SU-DHL-6 (cell line): Measurements from ENCODE around the gene DNAJC8.

Experiments
- H2AFZ ChIP-seq: fragments of 200-600 bp; sonication (generic); 2 replicates; pipeline ENCODE4 v1.6.1; 2014; ENCODE audit warnings: low read depth, mild to moderate bottlenecking, moderate library complexity, mixed read lengths, antibody characterized with exemption, low read length; ENCODE audit not compliant: severe bottlenecking
- H3F3A ChIP-seq: fragments of 200-600 bp; shearing (Covaris generic); 2 replicates; pipeline ENCODE4 v1.6.0; 2016; ENCODE audit warnings: antibody characterized with exemption, mild to moderate bottlenecking; ENCODE audit not compliant: insufficient read depth
- H3K27ac ChIP-seq: fragments of 200-600 bp; sonication (generic); 2 replicates; pipeline ENCODE4 v1.5.1; 2016; ENCODE audit warnings: low read depth, mild to moderate bottlenecking, low read length, moderate library complexity, mixed read lengths
- H3K27me3 ChIP-seq: fragments of 200-600 bp; sonication (generic), shearing (Covaris generic); 2 replicates; pipeline ENCODE4 v1.6.0; 2014; ENCODE audit warnings: mild to moderate bottlenecking, low read length
- H3K36me3 ChIP-seq: fragments of 200-600 bp; sonication (generic); 2 replicates; pipeline ENCODE4 v1.6.1; 2014; ENCODE audit warnings: mild to moderate bottlenecking, low read length, mixed read lengths
- H3K4me2 ChIP-seq: fragments of 300-600, 200-600 bp; shearing (Covaris generic), sonication (generic); 2 replicates; pipeline ENCODE4 v1.6.0; 2014; ENCODE audit warnings: low read length, low read depth, mild to moderate bottlenecking; ENCODE audit not compliant: poor library complexity, severe bottlenecking
- H3K4me3 ChIP-seq: fragments of 200-600 bp; sonication (generic); 2 replicates; pipeline ENCODE4 v1.5.1; 2014; ENCODE audit warnings: antibody characterized with exemption, low read length, mild to moderate bottlenecking, mixed read lengths; ENCODE audit not compliant: insufficient read depth, poor library complexity, severe bottlenecking
- H3K79me2 ChIP-seq: fragments of 200-600 bp; sonication (generic); 2 replicates; pipeline ENCODE4 v1.6.1; 2014; ENCODE audit warnings: mild to moderate bottlenecking, low read length, moderate library complexity; ENCODE audit not compliant: insufficient read depth
- H3K9ac ChIP-seq: fragments of 200-600 bp; sonication (generic); 2 replicates; pipeline ENCODE4 v1.7.0; 2014; ENCODE audit warnings: mild to moderate bottlenecking, low read length
- H3K9me2 ChIP-seq: fragments of 200-600 bp; sonication (generic); replicated peaks from 2 replicates; pipeline ENCODE4 v1.6.1; 2014; ENCODE audit warnings: low read length; ENCODE audit not compliant: insufficient read depth
- H3K9me3 ChIP-seq: fragments of 200-600 bp; sonication (generic); 2 replicates; pipeline ENCODE4 v1.6.1; 2014; ENCODE audit warnings: low read length, mixed read lengths; ENCODE audit not compliant: insufficient read depth
- H4K20me1 ChIP-seq: fragments of 200-600 bp; sonication (generic); 2 replicates; pipeline ENCODE4 v1.6.1; 2014; ENCODE audit warnings: low read depth, mild to moderate bottlenecking, antibody characterized with exemption, low read length, moderate library complexity, mixed read lengths
- EZH2phosphoT487 ChIP-seq: fragments of 200-600 bp; sonication (generic), shearing (Covaris generic); conservative IDR thresholded peaks from 2 replicates; pipeline ENCODE4 v1.6.1; 2018; ENCODE audit warnings: mild to moderate bottlenecking, antibody characterized with exemption, low read length, moderate library complexity, mixed read lengths
- TF ChIP-seq, protein P1 (sequence below): fragments of 200-600 bp; sonication (generic); IDR thresholded peaks from one replicate; pipeline ENCODE4 v1.5.1; 2017; ENCODE audit warnings: antibody characterized with exemption, mild to moderate bottlenecking, low read length, moderate library complexity; ENCODE audit not compliant: insufficient read depth, poor library complexity, severe bottlenecking

The DNAJC8 gene

DNA sequence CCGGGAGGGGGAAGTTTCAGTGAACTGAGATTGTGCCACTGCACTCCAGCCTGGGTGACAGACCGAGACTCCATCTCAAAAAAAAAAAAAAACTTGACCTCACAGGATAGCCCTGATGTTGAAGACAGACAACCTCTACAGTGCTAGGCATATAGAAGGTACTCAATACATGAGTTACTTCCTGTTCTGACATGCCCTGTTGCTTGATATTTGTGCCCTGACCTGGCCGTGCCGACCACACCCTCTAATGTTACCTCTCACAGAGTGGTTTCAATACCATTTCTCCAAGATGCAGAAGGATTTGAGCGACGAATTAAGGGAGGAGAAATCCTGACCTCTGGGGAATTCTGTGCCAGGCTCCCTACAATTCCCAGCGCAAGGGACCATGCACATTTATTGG is 61.6 kb downstream of the DNAJC8 start:
- no peak overlapping the region for H3K4me3 ChIP-seq
- no peaks in the 10 kb centered on the region for H3K9me3 ChIP-seq
- H3K79me2 ChIP-seq: peaks cover 76% of the 10 kb centered on the region
- peaks cover 44% of the 10 kb centered on the region for H3F3A ChIP-seq
- H3K27ac ChIP-seq: peak overlapping the region; percentile 96
- H3K9me2 ChIP-seq: no peaks in the 10 kb centered on the region
- peak overlapping the region; percentile 90 for H3K4me2 ChIP-seq
- peak overlapping the region; percentile 54 for H3K9ac ChIP-seq
- H2AFZ ChIP-seq: no peak overlapping the region
- no peak for TF ChIP-seq EZH2phosphoT487
- TF ChIP-seq, protein P1, sequence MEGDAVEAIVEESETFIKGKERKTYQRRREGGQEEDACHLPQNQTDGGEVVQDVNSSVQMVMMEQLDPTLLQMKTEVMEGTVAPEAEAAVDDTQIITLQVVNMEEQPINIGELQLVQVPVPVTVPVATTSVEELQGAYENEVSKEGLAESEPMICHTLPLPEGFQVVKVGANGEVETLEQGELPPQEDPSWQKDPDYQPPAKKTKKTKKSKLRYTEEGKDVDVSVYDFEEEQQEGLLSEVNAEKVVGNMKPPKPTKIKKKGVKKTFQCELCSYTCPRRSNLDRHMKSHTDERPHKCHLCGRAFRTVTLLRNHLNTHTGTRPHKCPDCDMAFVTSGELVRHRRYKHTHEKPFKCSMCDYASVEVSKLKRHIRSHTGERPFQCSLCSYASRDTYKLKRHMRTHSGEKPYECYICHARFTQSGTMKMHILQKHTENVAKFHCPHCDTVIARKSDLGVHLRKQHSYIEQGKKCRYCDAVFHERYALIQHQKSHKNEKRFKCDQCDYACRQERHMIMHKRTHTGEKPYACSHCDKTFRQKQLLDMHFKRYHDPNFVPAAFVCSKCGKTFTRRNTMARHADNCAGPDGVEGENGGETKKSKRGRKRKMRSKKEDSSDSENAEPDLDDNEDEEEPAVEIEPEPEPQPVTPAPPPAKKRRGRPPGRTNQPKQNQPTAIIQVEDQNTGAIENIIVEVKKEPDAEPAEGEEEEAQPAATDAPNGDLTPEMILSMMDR: no peak
- peaks cover 12% of the 10 kb centered on the region; the same call in 1 of the 2 replicates for H3K36me3 ChIP-seq
- no peaks in the 10 kb centered on the region for H4K20me1 ChIP-seq
- H3K27me3 ChIP-seq: no peaks in the 10 kb centered on the region

DNA sequence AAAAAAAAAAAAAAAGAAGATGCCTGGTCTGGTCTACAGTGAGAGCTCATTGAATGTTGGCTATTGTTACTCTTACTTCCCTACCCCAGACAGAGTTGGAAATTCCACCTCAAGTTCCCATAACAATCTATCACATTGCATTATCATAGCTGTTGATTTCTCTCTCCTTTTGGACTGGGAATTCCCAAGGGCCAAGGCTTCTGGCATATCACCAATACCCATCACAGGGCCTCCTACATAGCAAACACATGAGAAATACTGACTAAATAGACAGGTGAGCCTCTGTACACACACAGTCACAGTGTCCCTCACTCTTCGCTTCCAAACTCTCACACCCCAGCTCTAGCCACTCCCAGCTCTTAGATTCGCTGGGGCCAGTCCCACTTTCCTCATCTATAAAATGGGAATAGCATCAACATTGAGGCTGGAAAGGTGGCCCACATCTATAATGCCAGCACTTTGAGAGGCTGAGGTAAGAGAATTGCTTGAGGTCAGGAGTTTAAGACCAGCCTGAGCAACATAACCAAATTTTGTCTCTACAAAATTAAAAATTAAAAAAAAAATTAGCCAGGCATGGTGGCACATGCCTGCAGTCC is 62.7 kb downstream of the DNAJC8 start:
- H3K36me3 ChIP-seq: peaks cover 17% of the 10 kb centered on the region; the same call in 1 of the 2 replicates
- no peak overlapping the region for H2AFZ ChIP-seq
- no peak overlapping the region for H3K9ac ChIP-seq
- H3K27me3 ChIP-seq: no peaks in the 10 kb centered on the region
- peak overlapping the region; percentile 78 for H3K27ac ChIP-seq
- no peaks in the 10 kb centered on the region for H4K20me1 ChIP-seq
- no peak overlapping the region for H3K4me3 ChIP-seq
- H3K9me3 ChIP-seq: no peaks in the 10 kb centered on the region
- peaks cover 36% of the 10 kb centered on the region for H3F3A ChIP-seq
- peaks cover 78% of the 10 kb centered on the region for H3K79me2 ChIP-seq
- TF ChIP-seq, protein P1: no peak
- no peak for TF ChIP-seq EZH2phosphoT487
- H3K9me2 ChIP-seq: no peaks in the 10 kb centered on the region
- H3K4me2 ChIP-seq: peak overlapping the region; percentile 45

DNA sequence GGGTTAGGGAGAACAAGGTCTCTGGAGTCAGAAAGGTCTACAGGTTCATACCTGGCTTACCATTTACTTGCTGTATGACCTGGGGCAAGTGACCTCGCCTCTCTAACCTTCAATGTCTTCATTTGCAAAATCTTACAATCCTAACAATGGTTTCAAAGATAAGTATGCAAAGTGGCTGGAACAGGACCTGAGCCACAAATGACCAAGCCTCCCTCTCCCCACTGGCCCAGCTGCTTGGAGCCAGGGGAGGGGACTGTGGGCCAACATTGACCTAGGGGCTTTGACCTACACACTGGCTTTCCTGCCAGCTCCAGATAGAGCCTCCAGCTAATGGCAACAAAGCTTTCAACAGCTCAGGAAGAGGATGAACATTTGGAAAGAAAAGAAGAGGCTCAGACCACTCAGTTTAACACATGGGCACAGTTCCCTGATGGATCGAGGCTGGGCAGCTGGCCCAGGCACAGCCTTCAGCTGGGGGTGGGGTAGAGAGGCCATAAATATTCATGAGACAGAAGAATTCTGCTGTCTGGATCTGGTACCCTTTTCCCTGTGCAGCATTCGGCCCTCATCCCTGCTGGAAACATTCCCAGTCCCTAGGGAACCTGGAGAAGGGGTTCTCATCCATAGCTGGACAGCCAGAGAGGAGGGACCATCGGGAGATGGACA is 69.2 kb downstream of the DNAJC8 start:
- peaks cover 97% of the 10 kb centered on the region for H3K79me2 ChIP-seq
- H3K4me3 ChIP-seq: no peak overlapping the region
- no peaks in the 10 kb centered on the region for H3K9me3 ChIP-seq
- no peaks in the 10 kb centered on the region for H4K20me1 ChIP-seq
- H3K27ac ChIP-seq: no peak overlapping the region
- no peaks in the 10 kb centered on the region for H3K9me2 ChIP-seq
- no peaks in the 10 kb centered on the region for H3F3A ChIP-seq
- H2AFZ ChIP-seq: no peak overlapping the region
- H3K27me3 ChIP-seq: no peaks in the 10 kb centered on the region
- no peak overlapping the region for H3K9ac ChIP-seq
- TF ChIP-seq, protein P1: no peak
- no peak for TF ChIP-seq EZH2phosphoT487
- no peak overlapping the region for H3K4me2 ChIP-seq
- peaks cover 12% of the 10 kb centered on the region for H3K36me3 ChIP-seq
